HEK293 (cell line): ENCODE measurements around the gene MTRFR.
A peak's percentile ranks its signal among the peaks of the same experiment; 100 is the strongest.

ENCODE experiments used
- CTCF ChIA-PET: fragments of 350-600 bp; formaldehyde crosslinking; extraction: SDS; loops from one replicate; lab custom pipeline; 2021; ENCODE audit warnings: antibody characterized with exemption; lab: Yijun Ruan, JAX
- POLR2A ChIA-PET: fragments of 300-600 bp; formaldehyde crosslinking; extraction: SDS; loops from one replicate; lab custom pipeline; 2020; ENCODE audit warnings: antibody characterized with exemption, inconsistent platforms; lab: Yijun Ruan, JAX
- H3K27ac ChIP-seq: fragments of 200-500 bp; sonication (Bioruptor generic); 2 replicates; pipeline ENCODE4 v1.5.1; 2014; ENCODE audit warnings: low read depth, low read length, control low read depth, inconsistent platforms; ENCODE audit errors: extremely low read depth
- H3K36me3 ChIP-seq, 2 experiments: fragments of 200-500 bp in 1 of 2; sonication (Bioruptor generic) in 1 of 2; 1 replicate in 1 of 2; 2 replicates in 1 of 2; pipeline ENCODE4 v1.5.1; 2014 to 2017; ENCODE audit warnings: inconsistent platforms in 2 of 2, low read length in 2 of 2; ENCODE audit not compliant: control insufficient read depth in 2 of 2, insufficient read depth in 1 of 2
- H3K4me1 ChIP-seq: fragments of 200-500 bp; sonication (Bioruptor generic); 2 replicates; pipeline ENCODE4 v1.5.1; 2014; ENCODE audit warnings: mild to moderate bottlenecking, low read length, inconsistent platforms; ENCODE audit not compliant: control insufficient read depth, insufficient read depth
- H3K4me3 ChIP-seq: 2 replicates; pipeline ENCODE4 v1.5.1; 2011; ENCODE audit warnings: low read depth, mild to moderate bottlenecking, control low read depth, low read length, moderate library complexity
- H3K9me3 ChIP-seq: fragments of 200-500 bp; sonication (Bioruptor generic); 2 replicates; pipeline ENCODE4 v1.5.1; 2014; ENCODE audit warnings: low read depth, low read length, inconsistent platforms; ENCODE audit not compliant: control insufficient read depth, insufficient read depth
- BCL11B ChIP-seq: fragments of 450-650 bp; formaldehyde crosslinking; IDR thresholded peaks from 2 replicates; pipeline ENCODE4 v1.5.1; 2016; ENCODE audit warnings: low read depth, missing biosample characterization, missing genetic modification characterization
- HOXD13 ChIP-seq: sonication (generic); formaldehyde crosslinking; IDR thresholded peaks from 2 replicates; pipeline ENCODE4 v1.8.0; 2022; ENCODE audit warnings: missing genetic modification reagents, borderline replicate concordance
- PRDM6 ChIP-seq: fragments of 450-650 bp; formaldehyde crosslinking; IDR thresholded peaks from 2 replicates; pipeline ENCODE4 v1.5.1; 2017; ENCODE audit warnings: missing biosample characterization, missing genetic modification characterization
- ZFP69B ChIP-seq: fragments of 450-650 bp; formaldehyde crosslinking; IDR thresholded peaks from 2 replicates; pipeline ENCODE4 v1.5.1; 2016; ENCODE audit warnings: missing biosample characterization, missing genetic modification characterization
- ZNF138 ChIP-seq: fragments of 450-650 bp; formaldehyde crosslinking; IDR thresholded peaks from 2 replicates; pipeline ENCODE4 v1.5.1; 2016; ENCODE audit warnings: missing biosample characterization, missing genetic modification characterization, borderline replicate concordance
- ZNF223 ChIP-seq: fragments of 450-650 bp; formaldehyde crosslinking; IDR thresholded peaks from 2 replicates; pipeline ENCODE4 v1.5.1; 2016; ENCODE audit warnings: missing biosample characterization, missing genetic modification characterization
- ZNF292 ChIP-seq: fragments of 450-650 bp; formaldehyde crosslinking; IDR thresholded peaks from 2 replicates; pipeline ENCODE4 v1.5.1; 2016; ENCODE audit warnings: low read depth, missing biosample characterization, missing genetic modification characterization, borderline replicate concordance
- ZNF324 ChIP-seq: fragments of 450-650 bp; formaldehyde crosslinking; IDR thresholded peaks from 2 replicates; pipeline ENCODE4 v1.5.1; 2016; ENCODE audit warnings: missing biosample characterization, missing genetic modification characterization
- ZNF404 ChIP-seq: fragments of 450-650 bp; formaldehyde crosslinking; IDR thresholded peaks from 2 replicates; pipeline ENCODE4 v1.5.1; 2017; ENCODE audit warnings: missing biosample characterization, missing genetic modification characterization
- ZNF416 ChIP-seq: fragments of 450-650 bp; formaldehyde crosslinking; IDR thresholded peaks from 2 replicates; pipeline ENCODE4 v1.5.1; 2016; ENCODE audit warnings: missing biosample characterization, missing genetic modification characterization
- ZNF585B ChIP-seq: fragments of 450-650 bp; formaldehyde crosslinking; IDR thresholded peaks from 2 replicates; pipeline ENCODE4 v1.5.1; 2016; ENCODE audit warnings: missing biosample characterization, missing genetic modification characterization
- ZNF600 ChIP-seq: fragments of 450-650 bp; formaldehyde crosslinking; IDR thresholded peaks from 2 replicates; pipeline ENCODE4 v1.5.1; 2016; ENCODE audit warnings: missing biosample characterization, missing genetic modification characterization
- ZNF645 ChIP-seq: fragments of 450-650 bp; formaldehyde crosslinking; IDR thresholded peaks from 2 replicates; pipeline ENCODE4; 2016; ENCODE audit warnings: missing biosample characterization, missing genetic modification characterization
- ZNF658 ChIP-seq: fragments of 450-650 bp; formaldehyde crosslinking; IDR thresholded peaks from 2 replicates; pipeline ENCODE4; 2016; ENCODE audit warnings: missing biosample characterization, missing genetic modification characterization
- ZNF660 ChIP-seq: fragments of 450-650 bp; IDR thresholded peaks from 2 replicates; pipeline ENCODE4 v1.5.1; 2018; ENCODE audit warnings: missing biosample characterization, mild to moderate bottlenecking, missing genetic modification characterization
- TF ChIP-seq, protein P1 (sequence below): fragments of 450-650 bp; formaldehyde crosslinking; IDR thresholded peaks from 2 replicates; pipeline ENCODE4 v1.5.1; 2016; ENCODE audit warnings: missing biosample characterization, missing genetic modification characterization
- TF ChIP-seq, protein P2 (sequence below): fragments of 450-650 bp; formaldehyde crosslinking; conservative IDR thresholded peaks from 2 replicates; pipeline ENCODE4 v1.5.1; 2016; ENCODE audit warnings: low read depth, missing biosample characterization, missing genetic modification characterization
- TF ChIP-seq, protein P3 (sequence below): fragments of 450-650 bp; formaldehyde crosslinking; IDR thresholded peaks from 2 replicates; pipeline ENCODE4 v1.5.1; 2017; ENCODE audit warnings: missing biosample characterization, missing genetic modification characterization

MTRFR gene

DNA sequence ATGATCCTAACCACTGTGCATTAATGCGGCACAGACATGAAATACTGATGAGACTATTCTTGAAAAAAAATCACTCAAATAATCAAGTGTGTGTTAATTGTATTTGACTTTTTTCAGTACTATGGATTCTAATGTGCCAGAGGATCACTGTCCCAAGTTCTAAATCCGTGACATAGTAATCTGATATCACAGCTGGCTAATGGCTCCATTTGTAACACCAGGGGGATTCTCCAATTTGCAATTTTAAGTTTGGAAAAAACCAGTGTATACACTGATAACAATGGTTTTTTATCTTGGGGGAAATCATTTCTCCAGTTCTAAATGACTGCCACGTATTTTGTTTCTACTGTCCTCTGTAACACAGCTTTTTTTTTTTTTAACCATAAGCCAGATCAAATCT, 33.3 kb upstream of the MTRFR start:
- POLR2A ChIA-PET, result interaction anchor here (0.7 kb wide), 1 partner anchor 140 kb away, joined by 3 read pairs; no protein-coding TSS in a partner anchor
- H3K4me3 ChIP-seq, result no peak overlapping the region
- CTCF ChIA-PET, result no interaction called here
- H3K36me3 ChIP-seq, result peaks cover 77 to 84% of the 10 kb centered on the region in 2 experiments
- TF ChIP-seq PRDM6 (tag by site-specific recombination), result 0 out of 2 replicates have a peak, but pooled peaks have one; percentile 13
- TF ChIP-seq ZNF324, result no peak
- TF ChIP-seq, all 188 proteins: peak for 1
- no peaks in the 10 kb centered on the region for H3K9me3 ChIP-seq
- no peak overlapping the region for H3K27ac ChIP-seq
- no peaks in the 10 kb centered on the region for H3K4me1 ChIP-seq

GRCh38 chr12:123200414-123200813, 32.8 kb upstream of the MTRFR start:
- H3K4me3 ChIP-seq, result no peak overlapping the region
- CTCF ChIA-PET, result no interaction called here
- no peak overlapping the region for H3K27ac ChIP-seq
- H3K9me3 ChIP-seq, result no peaks in the 10 kb centered on the region
- no peak for TF ChIP-seq ZNF292 (tag by site-specific recombination)
- no peak for TF ChIP-seq ZNF223 (tag by site-specific recombination)
- TF ChIP-seq, protein P1, sequence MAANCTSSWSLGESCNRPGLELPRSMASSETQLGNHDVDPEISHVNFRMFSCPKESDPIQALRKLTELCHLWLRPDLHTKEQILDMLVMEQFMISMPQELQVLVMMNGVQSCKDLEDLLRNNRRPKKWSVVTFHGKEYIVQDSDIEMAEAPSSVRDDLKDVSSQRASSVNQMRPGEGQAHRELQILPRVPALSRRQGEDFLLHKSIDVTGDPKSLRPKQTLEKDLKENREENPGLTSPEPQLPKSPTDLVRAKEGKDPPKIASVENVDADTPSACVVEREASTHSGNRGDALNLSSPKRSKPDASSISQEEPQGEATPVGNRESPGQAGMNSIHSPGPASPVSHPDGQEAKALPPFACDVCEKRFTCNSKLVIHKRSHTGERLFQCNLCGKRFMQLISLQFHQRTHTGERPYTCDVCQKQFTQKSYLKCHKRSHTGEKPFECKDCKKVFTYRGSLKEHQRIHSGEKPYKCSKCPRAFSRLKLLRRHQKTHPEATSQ (tag by site-specific recombination), result no peak
- no peak for TF ChIP-seq ZNF585B (tag by site-specific recombination)
- TF ChIP-seq, protein P2, sequence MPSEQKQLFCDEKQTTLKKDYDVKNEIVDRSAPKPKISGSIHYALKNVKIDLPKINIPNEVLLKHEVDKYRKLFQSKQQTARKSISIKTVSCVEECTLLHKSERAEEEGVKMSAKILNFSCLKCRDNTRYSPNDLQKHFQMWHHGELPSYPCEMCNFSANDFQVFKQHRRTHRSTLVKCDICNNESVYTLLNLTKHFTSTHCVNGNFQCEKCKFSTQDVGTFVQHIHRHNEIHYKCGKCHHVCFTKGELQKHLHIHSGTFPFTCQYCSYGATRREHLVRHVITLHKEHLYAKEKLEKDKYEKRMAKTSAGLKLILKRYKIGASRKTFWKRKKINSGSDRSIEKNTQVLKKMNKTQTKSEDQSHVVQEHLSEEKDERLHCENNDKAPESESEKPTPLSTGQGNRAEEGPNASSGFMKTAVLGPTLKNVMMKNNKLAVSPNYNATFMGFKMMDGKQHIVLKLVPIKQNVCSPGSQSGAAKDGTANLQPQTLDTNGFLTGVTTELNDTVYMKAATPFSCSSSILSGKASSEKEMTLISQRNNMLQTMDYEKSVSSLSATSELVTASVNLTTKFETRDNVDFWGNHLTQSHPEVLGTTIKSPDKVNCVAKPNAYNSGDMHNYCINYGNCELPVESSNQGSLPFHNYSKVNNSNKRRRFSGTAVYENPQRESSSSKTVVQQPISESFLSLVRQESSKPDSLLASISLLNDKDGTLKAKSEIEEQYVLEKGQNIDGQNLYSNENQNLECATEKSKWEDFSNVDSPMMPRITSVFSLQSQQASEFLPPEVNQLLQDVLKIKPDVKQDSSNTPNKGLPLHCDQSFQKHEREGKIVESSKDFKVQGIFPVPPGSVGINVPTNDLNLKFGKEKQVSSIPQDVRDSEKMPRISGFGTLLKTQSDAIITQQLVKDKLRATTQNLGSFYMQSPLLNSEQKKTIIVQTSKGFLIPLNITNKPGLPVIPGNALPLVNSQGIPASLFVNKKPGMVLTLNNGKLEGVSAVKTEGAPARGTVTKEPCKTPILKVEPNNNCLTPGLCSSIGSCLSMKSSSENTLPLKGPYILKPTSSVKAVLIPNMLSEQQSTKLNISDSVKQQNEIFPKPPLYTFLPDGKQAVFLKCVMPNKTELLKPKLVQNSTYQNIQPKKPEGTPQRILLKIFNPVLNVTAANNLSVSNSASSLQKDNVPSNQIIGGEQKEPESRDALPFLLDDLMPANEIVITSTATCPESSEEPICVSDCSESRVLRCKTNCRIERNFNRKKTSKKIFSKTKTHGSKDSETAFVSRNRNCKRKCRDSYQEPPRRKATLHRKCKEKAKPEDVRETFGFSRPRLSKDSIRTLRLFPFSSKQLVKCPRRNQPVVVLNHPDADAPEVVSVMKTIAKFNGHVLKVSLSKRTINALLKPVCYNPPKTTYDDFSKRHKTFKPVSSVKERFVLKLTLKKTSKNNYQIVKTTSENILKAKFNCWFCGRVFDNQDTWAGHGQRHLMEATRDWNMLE (tag by site-specific recombination), result no peak
- no peak for TF ChIP-seq ZNF138 (tag by site-specific recombination)
- no peak for TF ChIP-seq ZNF600
- TF ChIP-seq ZNF658 (tag by site-specific recombination), result no peak
- no peak for TF ChIP-seq ZNF416 (tag by site-specific recombination)
- no peak for TF ChIP-seq ZNF645 (tag by site-specific recombination)
- no peak for TF ChIP-seq ZNF660
- TF ChIP-seq, protein P3, sequence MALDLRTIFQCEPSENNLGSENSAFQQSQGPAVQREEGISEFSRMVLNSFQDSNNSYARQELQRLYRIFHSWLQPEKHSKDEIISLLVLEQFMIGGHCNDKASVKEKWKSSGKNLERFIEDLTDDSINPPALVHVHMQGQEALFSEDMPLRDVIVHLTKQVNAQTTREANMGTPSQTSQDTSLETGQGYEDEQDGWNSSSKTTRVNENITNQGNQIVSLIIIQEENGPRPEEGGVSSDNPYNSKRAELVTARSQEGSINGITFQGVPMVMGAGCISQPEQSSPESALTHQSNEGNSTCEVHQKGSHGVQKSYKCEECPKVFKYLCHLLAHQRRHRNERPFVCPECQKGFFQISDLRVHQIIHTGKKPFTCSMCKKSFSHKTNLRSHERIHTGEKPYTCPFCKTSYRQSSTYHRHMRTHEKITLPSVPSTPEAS (tag by site-specific recombination), result no peak
- no peak for TF ChIP-seq ZNF404 (tag by site-specific recombination)
- no peak for TF ChIP-seq HOXD13
- no peak for TF ChIP-seq BCL11B (tag by site-specific recombination)
- no peak for TF ChIP-seq ZFP69B (tag by site-specific recombination)
- TF ChIP-seq, all 188 proteins: peak for 0
- POLR2A ChIA-PET, result interaction anchor here (0.7 to 1.0 kb wide), 2 partner anchors 33 to 139 kb away, joined by 3 to 4 read pairs; partner anchors contain the start of genes MPHOSPH9 and MTRFR
- H3K36me3 ChIP-seq, result peaks cover 80 to 85% of the 10 kb centered on the region in 2 experiments
- H3K4me1 ChIP-seq, result no peaks in the 10 kb centered on the region
